ENCODE measurements around the gene SSTR4.

SSTR4 gene

DNA sequence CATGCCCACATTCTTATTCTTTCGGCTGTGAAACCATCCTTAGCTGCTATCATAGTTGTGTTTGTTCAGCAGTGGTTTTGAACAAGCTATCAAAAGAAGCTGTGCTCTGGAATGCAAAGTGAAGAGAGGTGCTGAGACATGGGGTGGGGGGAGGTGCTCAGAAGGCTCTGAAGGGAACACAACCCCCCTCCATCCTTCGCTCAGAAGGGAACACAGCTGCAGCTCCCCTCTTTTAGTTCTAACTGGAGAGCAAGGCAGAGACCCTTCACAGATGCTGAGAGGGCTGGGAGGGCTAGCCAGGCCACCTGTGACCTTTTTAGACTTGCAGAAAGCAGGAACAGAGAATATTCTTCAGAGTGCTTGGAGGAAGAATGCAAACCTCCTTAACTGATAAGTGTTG lies 17.6 kb upstream of the SSTR4 start:
- H3K4me3 ChIP-seq (ENCODE audit: low read depth, low read length), result no peak overlapping the region
- TF ChIP-seq, protein P1, sequence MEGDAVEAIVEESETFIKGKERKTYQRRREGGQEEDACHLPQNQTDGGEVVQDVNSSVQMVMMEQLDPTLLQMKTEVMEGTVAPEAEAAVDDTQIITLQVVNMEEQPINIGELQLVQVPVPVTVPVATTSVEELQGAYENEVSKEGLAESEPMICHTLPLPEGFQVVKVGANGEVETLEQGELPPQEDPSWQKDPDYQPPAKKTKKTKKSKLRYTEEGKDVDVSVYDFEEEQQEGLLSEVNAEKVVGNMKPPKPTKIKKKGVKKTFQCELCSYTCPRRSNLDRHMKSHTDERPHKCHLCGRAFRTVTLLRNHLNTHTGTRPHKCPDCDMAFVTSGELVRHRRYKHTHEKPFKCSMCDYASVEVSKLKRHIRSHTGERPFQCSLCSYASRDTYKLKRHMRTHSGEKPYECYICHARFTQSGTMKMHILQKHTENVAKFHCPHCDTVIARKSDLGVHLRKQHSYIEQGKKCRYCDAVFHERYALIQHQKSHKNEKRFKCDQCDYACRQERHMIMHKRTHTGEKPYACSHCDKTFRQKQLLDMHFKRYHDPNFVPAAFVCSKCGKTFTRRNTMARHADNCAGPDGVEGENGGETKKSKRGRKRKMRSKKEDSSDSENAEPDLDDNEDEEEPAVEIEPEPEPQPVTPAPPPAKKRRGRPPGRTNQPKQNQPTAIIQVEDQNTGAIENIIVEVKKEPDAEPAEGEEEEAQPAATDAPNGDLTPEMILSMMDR (IDR thresholded peaks at IDR 0.05; ENCODE audit: insufficient read depth, low read depth, low read length, missing control alignments), result no peak
- no peak for DNase-seq (ENCODE audit: low read depth)

DNA sequence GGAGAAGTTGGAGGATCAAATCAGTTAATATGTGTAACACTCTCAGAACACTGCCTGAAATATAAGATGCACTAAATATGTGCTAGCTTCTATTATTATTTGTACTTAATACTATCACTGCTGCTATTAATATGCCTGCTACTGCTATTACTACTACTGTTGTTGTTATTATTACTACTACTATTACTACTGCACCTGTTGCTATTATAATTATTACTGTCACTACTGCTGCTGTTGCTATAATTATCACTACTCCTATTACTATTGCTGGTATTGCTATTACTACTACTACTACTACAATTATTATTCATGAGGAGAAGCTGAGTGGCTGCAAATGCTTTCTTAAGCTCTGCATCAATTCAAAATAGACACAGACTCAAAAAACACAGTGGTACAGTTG lies 16.7 kb upstream of the SSTR4 start:
- DNase-seq (ENCODE audit: low read depth), result peak; percentile 8
- no peak overlapping the region for H3K4me3 ChIP-seq (ENCODE audit: low read depth, low read length)
- TF ChIP-seq, protein P1 (IDR thresholded peaks at IDR 0.05; ENCODE audit: insufficient read depth, low read depth, low read length, missing control alignments), result no peak

DNA sequence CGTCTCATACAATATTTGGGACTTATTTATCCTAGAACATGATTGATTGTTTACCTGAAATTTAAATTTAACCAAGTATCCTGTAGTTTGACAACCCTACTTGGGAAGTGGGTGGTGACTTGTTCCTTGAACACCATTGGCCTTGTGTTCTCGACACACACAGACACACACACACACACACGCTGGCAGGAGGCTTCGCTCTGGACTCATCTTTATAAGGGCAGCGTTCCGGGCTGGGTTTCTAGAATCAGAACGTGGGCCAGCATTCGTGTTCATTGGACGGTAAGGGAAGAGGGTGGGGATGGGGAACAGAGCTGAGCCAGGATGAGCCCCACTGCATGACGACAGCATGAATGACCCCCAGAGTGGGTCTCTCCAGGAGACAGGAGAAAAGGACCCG lies 16.2 kb upstream of the SSTR4 start:
- DNase-seq (ENCODE audit: low read depth), result no peak
- TF ChIP-seq, protein P1 (IDR thresholded peaks at IDR 0.05; ENCODE audit: insufficient read depth, low read depth, low read length, missing control alignments), result no peak

DNA sequence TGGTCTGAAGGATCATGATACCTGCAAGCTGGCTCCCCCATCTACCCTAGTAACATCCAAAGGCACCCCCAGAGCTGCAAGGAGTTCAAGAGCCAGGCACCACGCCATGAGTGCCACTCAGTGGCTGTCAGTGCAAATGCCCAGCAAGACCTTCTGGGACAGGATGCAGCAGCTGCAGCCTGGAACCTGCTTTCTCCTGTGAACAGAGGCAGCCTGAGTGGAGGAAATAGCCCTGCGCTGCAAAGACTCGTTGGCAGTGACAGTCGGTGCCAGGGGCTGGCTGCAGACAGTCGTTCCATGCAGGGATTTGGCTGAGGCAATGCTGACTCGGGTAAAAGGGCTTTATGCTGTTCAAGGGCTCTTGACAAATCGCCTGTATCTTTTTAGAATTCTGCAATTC lies 15.7 kb upstream of the SSTR4 start:
- no peak overlapping the region for H3K4me3 ChIP-seq (ENCODE audit: low read depth, low read length)
- DNase-seq (ENCODE audit: low read depth), result no peak
- TF ChIP-seq, protein P1 (IDR thresholded peaks at IDR 0.05; ENCODE audit: insufficient read depth, low read depth, low read length, missing control alignments), result no peak

More for the DNA sequence above, 16.2 kb upstream of the SSTR4 start:
- H3K4me3 ChIP-seq (ENCODE audit: low read depth, low read length), result no peak overlapping the region

DNA sequence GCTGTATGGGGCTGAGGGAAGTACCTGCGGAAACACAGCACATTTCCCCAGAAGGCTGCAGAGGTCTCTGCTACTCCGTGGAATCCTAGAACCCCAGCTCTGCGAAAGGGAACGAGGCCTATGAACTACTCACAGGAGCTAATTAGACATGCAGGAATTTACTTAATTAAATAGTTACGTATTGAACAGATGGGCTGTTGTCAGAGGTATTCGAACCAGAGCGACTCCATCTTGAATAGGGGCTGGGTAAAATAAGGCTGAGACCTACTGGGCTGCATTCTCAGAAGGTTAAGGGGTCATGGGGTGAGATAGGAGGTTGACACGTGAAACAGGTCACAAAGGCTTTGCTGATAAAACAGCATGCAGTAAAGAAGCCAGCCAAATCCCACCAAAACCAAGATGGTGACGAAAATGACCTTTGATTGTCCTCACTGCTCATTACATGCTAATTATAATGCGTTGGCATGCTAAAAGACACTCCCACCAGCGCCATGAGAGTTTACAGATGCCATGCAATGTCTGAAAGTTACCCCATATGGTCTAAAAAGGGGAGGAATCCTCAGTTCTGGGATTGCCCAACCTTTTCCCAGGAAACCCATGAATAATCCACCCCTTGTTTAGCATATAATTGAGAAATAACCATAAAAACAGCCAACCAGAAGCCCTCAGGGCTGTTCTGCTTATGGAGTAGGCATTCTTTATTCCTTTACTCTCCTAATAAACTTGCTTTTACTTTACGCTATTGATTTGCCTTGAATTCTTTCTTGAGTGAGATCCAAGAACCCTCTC lies 14.7 kb upstream of the SSTR4 start:
- H3K4me3 ChIP-seq (ENCODE audit: low read depth, low read length), result no peak overlapping the region
- TF ChIP-seq, protein P1 (IDR thresholded peaks at IDR 0.05; ENCODE audit: insufficient read depth, low read depth, low read length, missing control alignments), result no peak
- DNase-seq (ENCODE audit: low read depth), result no peak

DNA sequence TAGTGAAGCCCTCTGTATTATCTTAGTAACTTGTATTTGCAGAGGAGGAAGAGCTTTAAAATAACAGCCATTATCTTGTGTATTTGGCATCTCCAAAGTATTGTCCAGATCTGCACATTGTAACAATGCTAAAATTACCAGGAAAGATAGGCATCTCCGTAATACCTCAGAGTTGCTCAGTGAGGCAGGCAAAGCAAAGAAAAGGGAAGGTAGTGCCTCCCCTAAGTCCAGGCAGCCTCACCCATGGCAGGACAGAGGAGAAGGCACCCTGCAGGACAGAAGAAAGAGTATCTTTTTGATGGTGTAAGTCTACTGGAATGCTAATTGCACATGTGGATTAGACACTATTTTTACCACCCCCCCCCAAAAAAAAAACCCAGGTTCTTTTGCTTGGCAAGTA lies 13.6 kb upstream of the SSTR4 start:
- no peak overlapping the region for H3K4me3 ChIP-seq (ENCODE audit: low read depth, low read length)
- TF ChIP-seq, protein P1 (IDR thresholded peaks at IDR 0.05; ENCODE audit: insufficient read depth, low read depth, low read length, missing control alignments), result no peak
- no peak for DNase-seq (ENCODE audit: low read depth)

DNA sequence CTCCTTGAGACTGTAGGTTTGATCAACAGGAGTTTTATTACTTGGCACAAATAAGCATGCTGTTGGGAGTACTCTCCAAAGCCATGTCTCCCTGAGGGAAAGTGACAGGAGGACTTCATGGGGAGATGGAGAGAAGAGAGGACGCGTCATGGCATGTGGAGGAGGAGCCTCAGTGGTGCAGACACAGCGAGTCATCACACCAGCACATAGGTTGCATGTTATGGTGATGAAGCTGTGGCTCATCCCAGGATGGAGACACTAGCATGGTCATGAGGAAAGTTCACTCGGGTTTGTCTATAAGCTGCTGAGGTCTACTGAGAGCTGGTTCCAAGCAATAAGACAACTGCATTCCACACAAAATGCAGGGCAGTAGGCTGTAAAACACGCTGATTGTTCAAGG lies 13.2 kb upstream of the SSTR4 start:
- no peak overlapping the region for H3K4me3 ChIP-seq (ENCODE audit: low read depth, low read length)
- TF ChIP-seq, protein P1 (IDR thresholded peaks at IDR 0.05; ENCODE audit: insufficient read depth, low read depth, low read length, missing control alignments), result no peak
- no peak for DNase-seq (ENCODE audit: low read depth)
